Uterus (tissue), 2 donors: ENCODE data around the gene EDAR.

Experiments used
- CTCF ChIP-seq, 4 experiments: fragments of 200-600 bp in 2 of 4; fragments of 450-650 bp in 2 of 4; sonication (generic) in 2 of 4; IDR thresholded peaks; one replicate each; pipeline ENCODE4 v1.5.1; 2016 to 2019; ENCODE audit warnings: antibody characterized with exemption in 4 of 4, mild to moderate bottlenecking in 2 of 4, moderate library complexity in 1 of 4
- POLR2A ChIP-seq, 2 donors: fragments of 450-650 bp; IDR thresholded peaks; one replicate each; pipeline ENCODE4 v1.6.1; 2016; ENCODE audit warnings: antibody characterized with exemption in 2 of 2, mild to moderate bottlenecking in 1 of 2, moderate library complexity in 1 of 2

GRCh38 chr2:108893277-108893676 lies 95.7 kb downstream of the EDAR start:
- no peak for TF ChIP-seq CTCF (IDR thresholded peaks at IDR 0.05)
- TF ChIP-seq POLR2A (IDR thresholded peaks at IDR 0.05): no peak
